NOMO-1 treated with DMSO at 0.1 percent for 48 hours (cell line): ENCODE results near the gene RPS6KB1.
A peak's percentile ranks its signal among the peaks of the same experiment; 100 is the strongest.
"Not testable (repeated sequence)": the region's sequence is repeated elsewhere in the genome, so short reads cannot be mapped to it uniquely, and the experiment has no call there.

Source experiments
- DNase-seq: peaks from one replicate; lab custom pipeline; 2025; ENCODE audit not compliant: unreplicated experiment; lab: John Stamatoyannopoulos, UW

RPS6KB1 gene

DNA sequence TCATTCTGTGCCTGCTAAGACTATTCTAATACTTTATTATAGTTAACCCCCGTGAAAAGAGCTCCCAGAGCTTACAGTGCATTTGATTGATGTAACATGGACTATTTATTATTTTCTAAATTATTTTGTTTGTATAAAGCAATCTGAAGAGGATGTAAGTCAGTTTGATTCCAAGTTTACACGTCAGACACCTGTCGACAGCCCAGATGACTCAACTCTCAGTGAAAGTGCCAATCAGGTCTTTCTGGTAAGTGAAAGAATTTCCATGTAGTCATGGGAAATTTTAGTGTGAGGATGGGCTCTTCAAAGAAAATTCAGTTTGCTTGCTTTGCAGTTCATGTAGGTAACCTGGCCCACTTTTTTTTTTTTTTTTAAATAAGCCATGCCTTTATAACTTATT, 47.8 kb downstream of the RPS6KB1 start:
- DNase-seq, result not testable (repeated sequence)

DNA sequence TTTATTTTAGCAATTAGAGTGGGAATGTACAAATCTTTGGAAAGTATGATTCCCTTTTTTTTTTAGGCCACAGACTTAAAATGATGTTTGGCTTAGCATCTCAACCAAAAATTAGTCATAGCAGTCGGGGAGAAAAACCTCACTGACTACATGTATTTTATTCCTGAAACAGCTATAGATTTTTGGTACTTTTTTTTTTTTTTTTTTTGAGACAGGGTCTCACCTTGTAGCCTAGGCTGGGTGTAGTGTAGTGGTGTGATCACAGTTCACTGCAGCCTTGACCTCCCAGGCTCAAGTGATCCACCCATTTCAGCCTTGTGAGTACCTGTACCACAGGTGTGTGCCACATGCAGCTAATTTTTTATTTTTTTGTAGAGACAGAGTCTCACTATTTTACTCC, 48.2 kb downstream of the RPS6KB1 start:
- DNase-seq, result no peak

- not testable (repeated sequence) for DNase-seq
Measured at GRCh38 chr17:59946433-59946832, 53.5 kb downstream of the RPS6KB1 start.

DNA sequence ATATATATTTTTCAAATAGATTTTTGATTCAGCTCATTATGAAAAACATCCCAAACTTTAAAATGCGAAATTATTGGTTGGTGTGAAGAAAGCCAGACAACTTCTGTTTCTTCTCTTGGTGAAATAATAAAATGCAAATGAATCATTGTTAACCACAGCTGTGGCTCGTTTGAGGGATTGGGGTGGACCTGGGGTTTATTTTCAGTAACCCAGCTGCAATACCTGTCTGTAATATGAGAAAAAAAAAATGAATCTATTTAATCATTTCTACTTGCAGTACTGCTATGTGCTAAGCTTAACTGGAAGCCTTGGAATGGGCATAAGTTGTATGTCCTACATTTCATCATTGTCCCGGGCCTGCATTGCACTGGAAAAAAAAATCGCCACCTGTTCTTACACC, 54.4 kb downstream of the RPS6KB1 start:
- not testable (repeated sequence) for DNase-seq

DNA sequence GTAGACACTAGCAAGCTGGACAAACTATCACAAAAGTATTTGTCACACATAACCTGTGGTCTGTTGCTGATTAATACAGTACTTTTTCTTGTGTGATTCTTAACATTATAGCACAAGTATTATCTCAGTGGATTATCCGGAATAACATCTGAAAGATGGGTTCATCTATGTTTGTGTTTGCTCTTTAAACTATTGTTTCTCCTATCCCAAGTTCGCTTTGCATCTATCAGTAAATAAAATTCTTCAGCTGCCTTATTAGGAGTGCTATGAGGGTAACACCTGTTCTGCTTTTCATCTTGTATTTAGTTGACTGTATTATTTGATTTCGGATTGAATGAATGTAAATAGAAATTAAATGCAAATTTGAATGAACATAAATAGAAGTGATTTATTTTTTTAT, 57.1 kb downstream of the RPS6KB1 start:
- DNase-seq, result no peak

DNA sequence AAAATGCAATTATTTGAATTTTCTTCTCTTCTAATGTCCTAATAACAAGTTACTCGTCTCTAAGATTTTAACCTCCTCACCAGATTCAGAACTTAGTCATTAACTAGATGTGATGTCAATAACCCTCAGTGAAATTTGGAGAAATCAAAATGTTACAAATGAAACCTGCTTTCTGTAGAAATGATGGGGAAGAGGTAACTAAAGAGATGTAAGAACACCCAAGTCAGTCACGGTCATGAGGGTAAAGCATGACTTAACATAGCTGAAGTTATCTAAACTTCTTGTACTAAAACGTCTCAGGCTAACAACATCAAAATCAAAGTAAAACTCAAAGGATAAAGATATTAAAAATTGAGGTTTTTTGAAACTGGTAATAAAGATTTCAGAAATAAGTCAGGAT, 61.9 kb downstream of the RPS6KB1 start:
- no peak for DNase-seq

DNA sequence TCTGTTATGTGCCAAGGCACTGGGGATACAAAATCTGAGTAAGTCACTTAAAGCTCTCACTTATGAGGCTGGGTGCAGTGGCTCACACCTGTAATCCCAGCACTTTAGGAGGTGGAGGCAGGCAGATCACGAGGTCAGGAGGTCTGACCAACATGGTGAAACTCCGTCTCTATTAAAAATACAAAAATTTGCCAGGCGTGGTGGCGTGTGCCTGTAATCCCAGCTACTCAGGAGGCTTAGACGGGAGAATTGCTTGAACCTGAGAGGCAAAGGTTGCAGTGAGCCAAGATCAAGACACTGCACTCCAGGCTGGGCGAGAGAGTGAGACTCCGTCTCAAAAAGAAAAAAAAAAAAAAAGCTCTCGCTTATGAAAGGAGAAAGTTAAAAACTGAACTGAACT, 66.7 kb downstream of the RPS6KB1 start:
- DNase-seq, result not testable (repeated sequence)

- no peak for DNase-seq
Measured at GRCh38 chr17:59962739-59963318, 69.9 kb downstream of the RPS6KB1 start.

DNA sequence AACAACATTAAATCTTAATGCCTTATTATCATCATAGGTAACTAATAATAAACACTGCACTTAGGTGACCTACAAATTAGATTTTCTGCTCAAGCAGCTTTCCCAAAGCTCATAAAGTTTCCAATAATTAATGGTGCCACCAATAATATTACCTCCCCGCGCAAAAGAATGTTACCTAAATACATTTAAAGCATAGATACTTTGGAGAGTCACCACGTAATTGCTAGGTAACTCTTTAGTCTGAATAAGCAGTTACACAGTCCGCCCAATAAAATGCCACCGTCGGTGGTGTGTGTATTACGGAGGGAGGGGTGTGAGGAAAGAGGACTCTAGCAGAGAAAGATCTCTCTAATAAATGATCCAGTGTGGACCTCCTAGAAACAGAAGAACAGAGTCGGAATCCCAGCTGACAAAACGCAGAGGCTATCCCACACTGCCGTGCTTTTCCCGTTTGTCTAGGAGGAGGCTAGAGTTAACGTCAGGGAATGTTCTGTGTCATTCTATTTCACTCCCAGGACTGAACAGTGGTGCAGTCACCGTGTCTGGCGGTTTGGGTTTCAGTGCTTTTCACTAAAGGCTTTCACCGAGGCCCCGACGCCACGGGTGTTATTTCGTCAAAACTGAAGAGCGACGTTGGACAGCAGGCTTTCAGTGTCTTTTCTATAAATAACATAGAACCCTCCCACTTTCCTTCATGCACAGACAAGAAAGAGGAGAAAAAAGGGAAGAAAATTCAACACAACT, 71.0 kb downstream of the RPS6KB1 start:
- DNase-seq, result peak; percentile 90

DNA sequence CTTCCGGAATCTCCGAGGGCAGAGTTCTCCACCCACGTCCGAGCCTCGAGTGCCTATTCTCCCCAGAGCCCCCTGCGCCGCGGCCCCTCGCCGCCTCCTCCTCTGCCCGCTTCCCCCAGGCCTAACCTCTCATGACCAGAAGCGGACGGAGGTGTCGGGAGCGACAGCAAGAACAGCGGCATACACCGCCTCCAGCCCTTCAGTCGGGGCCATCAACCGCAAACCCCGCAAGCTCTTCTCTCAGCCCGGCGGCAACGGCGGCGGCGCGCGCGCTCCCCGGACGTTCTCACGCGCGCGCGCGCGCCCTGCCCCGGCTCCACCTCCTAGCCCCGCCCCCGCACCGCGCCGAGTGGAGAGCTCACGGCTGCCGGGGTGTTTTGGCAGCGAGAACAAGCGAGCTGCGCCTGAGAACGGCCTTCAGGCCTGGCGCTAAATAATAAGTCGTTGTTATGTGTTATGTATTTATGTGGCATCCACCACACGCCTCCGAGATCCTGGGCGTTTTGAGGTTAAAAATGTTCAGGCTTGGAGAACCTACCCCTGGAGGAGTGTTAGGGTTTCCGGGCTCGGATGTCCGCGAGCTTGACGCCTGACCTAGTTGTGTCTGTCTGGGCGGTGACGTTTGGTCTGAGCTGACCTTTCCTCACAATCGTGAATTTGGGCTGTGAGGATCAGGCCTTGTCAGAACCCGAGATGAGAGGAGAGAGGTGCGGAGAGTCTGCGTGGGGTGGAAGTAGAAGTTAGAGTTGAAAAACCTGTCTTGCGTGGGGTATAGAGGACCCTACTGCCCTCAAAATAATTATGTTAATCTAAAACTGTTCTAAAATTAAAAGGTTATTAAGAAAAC, 71.8 kb downstream of the RPS6KB1 start, which contains the start of gene RNFT1:
RNFT1 (minus strand) TSS at position 259 of the 847 bp plus-strand sequence; CDS start at position 182, 77 bp downstream.
- peak; percentile 87 for DNase-seq

DNA sequence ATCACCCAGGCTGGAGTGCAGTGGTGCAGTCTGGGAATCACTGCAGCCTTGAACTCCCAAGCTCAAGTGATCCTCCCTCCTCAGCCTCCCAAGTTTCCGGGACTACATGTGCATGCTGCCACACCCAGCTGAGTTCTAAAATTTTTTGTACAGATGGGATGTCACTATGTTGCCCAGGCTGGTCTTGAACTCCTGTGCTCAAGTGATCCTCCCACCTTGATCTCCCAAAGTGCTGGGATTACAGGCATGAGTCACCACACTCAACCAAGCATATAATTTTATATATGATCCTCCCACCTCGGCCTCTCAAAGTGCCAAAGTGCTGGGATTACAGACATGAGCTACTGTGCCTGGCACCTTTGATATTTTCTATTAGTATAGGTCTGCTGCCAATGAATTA, 78.8 kb downstream of the RPS6KB1 start:
- DNase-seq, result not testable (repeated sequence)

GRCh38 chr17:59972778-59973177, 79.9 kb downstream of the RPS6KB1 start:
- DNase-seq, result no peak

- not testable (repeated sequence) for DNase-seq
Measured at GRCh38 chr17:59973483-59973882, 80.6 kb downstream of the RPS6KB1 start.

DNA sequence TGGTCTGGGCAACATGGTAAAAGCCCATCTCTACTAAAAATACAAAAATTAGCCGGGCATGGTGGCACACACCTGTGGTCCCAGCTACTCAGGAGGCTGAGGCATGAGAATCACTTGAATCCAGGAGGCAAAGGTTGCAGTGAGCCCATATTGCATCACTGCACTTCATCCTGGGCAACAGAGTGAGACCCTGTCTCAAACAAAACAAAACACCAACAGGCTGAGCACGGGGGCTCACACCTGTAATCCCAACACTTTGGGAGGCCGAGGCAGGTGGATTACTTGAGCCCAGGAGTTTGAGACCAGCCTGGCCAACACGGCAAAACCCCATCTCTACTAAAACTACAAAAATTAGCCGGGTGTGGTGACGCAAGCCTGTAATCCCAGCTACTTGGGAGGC, 82.2 kb downstream of the RPS6KB1 start:
- DNase-seq, result not testable (repeated sequence)

- not testable (repeated sequence) for DNase-seq
Measured at GRCh38 chr17:59996608-59997007, 103.7 kb downstream of the RPS6KB1 start.
